SK-N-SH treated with all-trans-retinoic acid at 6 μM for 48 hours (cell line): ENCODE measurements around the gene ATG2B.

Experiments used
- ATAC-seq: fragments of 200-7000 bp; cut with Tn5 transposase; 3 replicates; pipeline ENCODE4 v1.9.1; 2020; ENCODE audit warnings: mild to moderate bottlenecking, moderate library complexity
- ARNTL ChIP-seq: fragments of 450-650 bp; formaldehyde crosslinking; IDR thresholded peaks from 2 replicates; pipeline ENCODE4 v1.5.0; 2020; ENCODE audit warnings: low read depth, mild to moderate bottlenecking, moderate library complexity, borderline replicate concordance
- BACH2 ChIP-seq: fragments of 250-450 bp; sonication (Bioruptor Pico); IDR thresholded peaks from 2 replicates; pipeline ENCODE4 v1.9.0; 2021; ENCODE audit warnings: mild to moderate bottlenecking, borderline replicate concordance
- CSDC2 ChIP-seq: fragments of 250-450 bp; sonication (Bioruptor Pico); IDR thresholded peaks from 2 replicates; pipeline ENCODE4 v1.5.0; 2020; ENCODE audit warnings: mild to moderate bottlenecking, moderate library complexity
- ESRRG ChIP-seq: fragments of 250-450 bp; sonication (Bioruptor Pico); IDR thresholded peaks from 2 replicates; pipeline ENCODE4 v1.6.1; 2021; ENCODE audit warnings: mild to moderate bottlenecking
- GLIS3 ChIP-seq: fragments of 250-450 bp; sonication (Bioruptor Pico); IDR thresholded peaks from 2 replicates; pipeline ENCODE4 v1.5.0; 2020; ENCODE audit warnings: mild to moderate bottlenecking, moderate library complexity
- ISL1 ChIP-seq: fragments of 250-450 bp; sonication (Bioruptor Pico); IDR thresholded peaks from 2 replicates; pipeline ENCODE4 v2.1.2; 2022; ENCODE audit warnings: mild to moderate bottlenecking, moderate library complexity
- OSR1 ChIP-seq: fragments of 250-450 bp; sonication (Bioruptor Pico); IDR thresholded peaks from 2 replicates; pipeline ENCODE4 v1.8.0; 2022; ENCODE audit warnings: moderate library complexity, mild to moderate bottlenecking, inconsistent platforms
- PPARA ChIP-seq: fragments of 250-450 bp; sonication (Bioruptor Pico); IDR thresholded peaks from 2 replicates; pipeline ENCODE4 v1.5.0; 2020; ENCODE audit warnings: mild to moderate bottlenecking, borderline replicate concordance
- RARB ChIP-seq: fragments of 250-450 bp; sonication (Bioruptor Pico); IDR thresholded peaks from 2 replicates; pipeline ENCODE4 v1.8.0; 2021; ENCODE audit warnings: mild to moderate bottlenecking, moderate library complexity
- SNAI2 ChIP-seq: fragments of 250-450 bp; sonication (Bioruptor Pico); IDR thresholded peaks from 2 replicates; pipeline ENCODE4 v1.5.0; 2020; ENCODE audit warnings: mild to moderate bottlenecking, moderate library complexity
- TCF4 ChIP-seq: fragments of 250-450 bp; sonication (Bioruptor Pico); IDR thresholded peaks from 2 replicates; pipeline ENCODE4 v1.8.0; 2021; ENCODE audit warnings: mild to moderate bottlenecking, moderate library complexity, borderline replicate concordance
- TOX ChIP-seq: fragments of 250-450 bp; sonication (Bioruptor Pico); IDR thresholded peaks from 2 replicates; pipeline ENCODE4 v1.8.0; 2021; ENCODE audit warnings: mild to moderate bottlenecking, moderate library complexity, borderline replicate concordance
- ZC3H10 ChIP-seq: fragments of 250-450 bp; sonication (Bioruptor Pico); IDR thresholded peaks from 2 replicates; pipeline ENCODE4 v1.5.1; 2021; ENCODE audit warnings: mild to moderate bottlenecking, moderate library complexity
- ZFP3 ChIP-seq: fragments of 250-450 bp; sonication (Bioruptor Pico); IDR thresholded peaks from 2 replicates; pipeline ENCODE4 v1.5.0; 2020; ENCODE audit warnings: mild to moderate bottlenecking, moderate library complexity
- ZNF565 ChIP-seq: fragments of 450-650 bp; formaldehyde crosslinking; conservative IDR thresholded peaks from 2 replicates; pipeline ENCODE4 v1.5.0; 2020; ENCODE audit warnings: low read depth, mild to moderate bottlenecking, moderate library complexity
- ZNF70 ChIP-seq: fragments of 450-650 bp; formaldehyde crosslinking; IDR thresholded peaks from 2 replicates; pipeline ENCODE4 v1.5.0; 2020; ENCODE audit warnings: mild to moderate bottlenecking, moderate library complexity
- ZNF8 ChIP-seq: fragments of 450-650 bp; formaldehyde crosslinking; IDR thresholded peaks from 2 replicates; pipeline ENCODE4 v1.5.0; 2020; ENCODE audit warnings: mild to moderate bottlenecking, moderate library complexity
- TF ChIP-seq, protein P1 (sequence below): fragments of 250-450 bp; sonication (Bioruptor Pico); IDR thresholded peaks from 2 replicates; pipeline ENCODE4 v1.5.0; 2020; ENCODE audit warnings: mild to moderate bottlenecking, moderate library complexity
- TF ChIP-seq, protein P2 (sequence below): fragments of 250-450 bp; sonication (Bioruptor Pico); IDR thresholded peaks from 2 replicates; pipeline ENCODE4 v1.5.1; 2020; ENCODE audit warnings: low read depth, mild to moderate bottlenecking, moderate library complexity
- TF ChIP-seq, protein P3 (sequence below): fragments of 250-450 bp; sonication (Bioruptor Pico); IDR thresholded peaks from 2 replicates; pipeline ENCODE4 v1.8.0; 2020; ENCODE audit warnings: mild to moderate bottlenecking, moderate library complexity, borderline replicate concordance
- TF ChIP-seq, protein P4 (sequence below): fragments of 250-450 bp; sonication (Bioruptor Pico); IDR thresholded peaks from 2 replicates; pipeline ENCODE4 v1.5.1; 2021; ENCODE audit warnings: mild to moderate bottlenecking, moderate library complexity
- TF ChIP-seq, protein P5 (sequence below): fragments of 250-450 bp; sonication (Bioruptor Pico); IDR thresholded peaks from 2 replicates; pipeline ENCODE4 v1.8.0; 2021; ENCODE audit warnings: low read depth, mild to moderate bottlenecking, moderate library complexity, borderline replicate concordance

ATG2B gene

DNA sequence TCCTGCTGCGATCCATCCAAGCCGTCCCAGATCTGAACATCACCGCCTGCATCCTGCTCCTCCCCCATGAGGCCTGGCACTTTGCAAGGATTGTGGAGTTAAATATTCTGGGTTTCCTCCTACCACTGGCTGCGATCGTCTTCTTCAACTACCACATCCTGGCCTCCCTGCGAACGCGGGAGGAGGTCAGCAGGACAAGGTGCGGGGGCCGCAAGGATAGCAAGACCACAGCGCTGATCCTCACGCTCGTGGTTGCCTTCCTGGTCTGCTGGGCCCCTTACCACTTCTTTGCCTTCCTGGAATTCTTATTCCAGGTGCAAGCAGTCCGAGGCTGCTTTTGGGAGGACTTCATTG, 99.0 kb downstream of the ATG2B start:
- no peak for ATAC-seq
- TF ChIP-seq GLIS3 (CRISPR knock-in tag), result no peak
- TF ChIP-seq, protein P1, sequence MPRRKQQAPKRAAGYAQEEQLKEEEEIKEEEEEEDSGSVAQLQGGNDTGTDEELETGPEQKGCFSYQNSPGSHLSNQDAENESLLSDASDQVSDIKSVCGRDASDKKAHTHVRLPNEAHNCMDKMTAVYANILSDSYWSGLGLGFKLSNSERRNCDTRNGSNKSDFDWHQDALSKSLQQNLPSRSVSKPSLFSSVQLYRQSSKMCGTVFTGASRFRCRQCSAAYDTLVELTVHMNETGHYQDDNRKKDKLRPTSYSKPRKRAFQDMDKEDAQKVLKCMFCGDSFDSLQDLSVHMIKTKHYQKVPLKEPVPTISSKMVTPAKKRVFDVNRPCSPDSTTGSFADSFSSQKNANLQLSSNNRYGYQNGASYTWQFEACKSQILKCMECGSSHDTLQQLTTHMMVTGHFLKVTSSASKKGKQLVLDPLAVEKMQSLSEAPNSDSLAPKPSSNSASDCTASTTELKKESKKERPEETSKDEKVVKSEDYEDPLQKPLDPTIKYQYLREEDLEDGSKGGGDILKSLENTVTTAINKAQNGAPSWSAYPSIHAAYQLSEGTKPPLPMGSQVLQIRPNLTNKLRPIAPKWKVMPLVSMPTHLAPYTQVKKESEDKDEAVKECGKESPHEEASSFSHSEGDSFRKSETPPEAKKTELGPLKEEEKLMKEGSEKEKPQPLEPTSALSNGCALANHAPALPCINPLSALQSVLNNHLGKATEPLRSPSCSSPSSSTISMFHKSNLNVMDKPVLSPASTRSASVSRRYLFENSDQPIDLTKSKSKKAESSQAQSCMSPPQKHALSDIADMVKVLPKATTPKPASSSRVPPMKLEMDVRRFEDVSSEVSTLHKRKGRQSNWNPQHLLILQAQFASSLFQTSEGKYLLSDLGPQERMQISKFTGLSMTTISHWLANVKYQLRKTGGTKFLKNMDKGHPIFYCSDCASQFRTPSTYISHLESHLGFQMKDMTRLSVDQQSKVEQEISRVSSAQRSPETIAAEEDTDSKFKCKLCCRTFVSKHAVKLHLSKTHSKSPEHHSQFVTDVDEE (CRISPR knock-in tag), result no peak
- no peak for TF ChIP-seq SNAI2
- TF ChIP-seq ZFP3 (CRISPR knock-in tag), result no peak
- TF ChIP-seq TOX (CRISPR knock-in tag), result no peak
- TF ChIP-seq, protein P2, sequence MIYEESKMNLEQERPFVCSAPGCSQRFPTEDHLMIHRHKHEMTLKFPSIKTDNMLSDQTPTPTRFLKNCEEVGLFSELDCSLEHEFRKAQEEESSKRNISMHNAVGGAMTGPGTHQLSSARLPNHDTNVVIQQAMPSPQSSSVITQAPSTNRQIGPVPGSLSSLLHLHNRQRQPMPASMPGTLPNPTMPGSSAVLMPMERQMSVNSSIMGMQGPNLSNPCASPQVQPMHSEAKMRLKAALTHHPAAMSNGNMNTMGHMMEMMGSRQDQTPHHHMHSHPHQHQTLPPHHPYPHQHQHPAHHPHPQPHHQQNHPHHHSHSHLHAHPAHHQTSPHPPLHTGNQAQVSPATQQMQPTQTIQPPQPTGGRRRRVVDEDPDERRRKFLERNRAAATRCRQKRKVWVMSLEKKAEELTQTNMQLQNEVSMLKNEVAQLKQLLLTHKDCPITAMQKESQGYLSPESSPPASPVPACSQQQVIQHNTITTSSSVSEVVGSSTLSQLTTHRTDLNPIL (CRISPR knock-in tag), result no peak
- no peak for TF ChIP-seq PPARA
- no peak for TF ChIP-seq ZC3H10 (CRISPR knock-in tag)
- TF ChIP-seq ZNF8 (CRISPR knock-in tag), result no peak
- no peak for TF ChIP-seq ESRRG (CRISPR knock-in tag)
- TF ChIP-seq OSR1, result no peak
- TF ChIP-seq TCF4 (CRISPR knock-in tag), result no peak
- TF ChIP-seq, protein P3, sequence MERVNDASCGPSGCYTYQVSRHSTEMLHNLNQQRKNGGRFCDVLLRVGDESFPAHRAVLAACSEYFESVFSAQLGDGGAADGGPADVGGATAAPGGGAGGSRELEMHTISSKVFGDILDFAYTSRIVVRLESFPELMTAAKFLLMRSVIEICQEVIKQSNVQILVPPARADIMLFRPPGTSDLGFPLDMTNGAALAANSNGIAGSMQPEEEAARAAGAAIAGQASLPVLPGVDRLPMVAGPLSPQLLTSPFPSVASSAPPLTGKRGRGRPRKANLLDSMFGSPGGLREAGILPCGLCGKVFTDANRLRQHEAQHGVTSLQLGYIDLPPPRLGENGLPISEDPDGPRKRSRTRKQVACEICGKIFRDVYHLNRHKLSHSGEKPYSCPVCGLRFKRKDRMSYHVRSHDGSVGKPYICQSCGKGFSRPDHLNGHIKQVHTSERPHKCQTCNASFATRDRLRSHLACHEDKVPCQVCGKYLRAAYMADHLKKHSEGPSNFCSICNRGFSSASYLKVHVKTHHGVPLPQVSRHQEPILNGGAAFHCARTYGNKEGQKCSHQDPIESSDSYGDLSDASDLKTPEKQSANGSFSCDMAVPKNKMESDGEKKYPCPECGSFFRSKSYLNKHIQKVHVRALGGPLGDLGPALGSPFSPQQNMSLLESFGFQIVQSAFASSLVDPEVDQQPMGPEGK (CRISPR knock-in tag), result no peak
- no peak for TF ChIP-seq ZNF565
- TF ChIP-seq BACH2 (CRISPR knock-in tag), result no peak
- no peak for TF ChIP-seq RARB (CRISPR knock-in tag)
- TF ChIP-seq, protein P4, sequence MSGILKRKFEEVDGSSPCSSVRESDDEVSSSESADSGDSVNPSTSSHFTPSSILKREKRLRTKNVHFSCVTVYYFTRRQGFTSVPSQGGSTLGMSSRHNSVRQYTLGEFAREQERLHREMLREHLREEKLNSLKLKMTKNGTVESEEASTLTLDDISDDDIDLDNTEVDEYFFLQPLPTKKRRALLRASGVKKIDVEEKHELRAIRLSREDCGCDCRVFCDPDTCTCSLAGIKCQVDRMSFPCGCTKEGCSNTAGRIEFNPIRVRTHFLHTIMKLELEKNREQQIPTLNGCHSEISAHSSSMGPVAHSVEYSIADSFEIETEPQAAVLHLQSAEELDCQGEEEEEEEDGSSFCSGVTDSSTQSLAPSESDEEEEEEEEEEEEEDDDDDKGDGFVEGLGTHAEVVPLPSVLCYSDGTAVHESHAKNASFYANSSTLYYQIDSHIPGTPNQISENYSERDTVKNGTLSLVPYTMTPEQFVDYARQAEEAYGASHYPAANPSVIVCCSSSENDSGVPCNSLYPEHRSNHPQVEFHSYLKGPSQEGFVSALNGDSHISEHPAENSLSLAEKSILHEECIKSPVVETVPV (CRISPR knock-in tag), result no peak

DNA sequence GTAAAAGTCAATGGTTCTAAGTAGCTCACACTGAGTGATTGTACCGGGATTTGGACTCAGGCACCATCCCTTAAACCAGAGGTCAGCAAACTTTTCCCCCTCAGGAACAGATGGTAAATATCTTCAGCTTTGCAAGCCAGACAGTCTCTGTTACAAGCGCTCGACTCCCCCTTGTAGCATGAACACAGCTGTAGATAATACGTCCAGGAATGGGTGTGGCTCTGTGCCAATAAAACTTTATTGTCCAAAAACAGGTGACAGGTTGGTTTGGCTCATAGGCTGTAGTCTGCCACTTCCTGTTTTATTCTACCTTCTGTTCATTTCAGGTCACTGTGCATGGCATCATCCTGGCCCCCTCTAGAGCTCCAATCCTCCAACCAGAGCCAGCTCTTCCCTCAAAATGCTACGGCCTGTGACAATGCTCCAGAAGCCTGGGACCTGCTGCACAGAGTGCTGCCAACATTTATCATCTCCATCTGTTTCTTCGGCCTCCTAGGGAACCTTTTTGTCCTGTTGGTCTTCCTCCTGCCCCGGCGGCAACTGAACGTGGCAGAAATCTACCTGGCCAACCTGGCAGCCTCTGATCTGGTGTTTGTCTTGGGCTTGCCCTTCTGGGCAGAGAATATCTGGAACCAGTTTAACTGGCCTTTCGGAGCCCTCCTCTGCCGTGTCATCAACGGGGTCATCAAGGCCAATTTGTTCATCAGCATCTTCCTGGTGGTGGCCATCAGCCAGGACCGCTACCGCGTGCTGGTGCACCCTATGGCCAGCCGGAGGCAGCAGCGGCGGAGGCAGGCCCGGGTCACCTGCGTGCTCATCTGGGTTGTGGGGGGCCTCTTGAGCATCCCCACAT, 99.6 kb downstream of the ATG2B start:
- ATAC-seq, result no peak
- no peak for TF ChIP-seq ISL1 (CRISPR knock-in tag)
- TF ChIP-seq ZNF8 (CRISPR knock-in tag), result no peak
- TF ChIP-seq ZNF565, result no peak
- no peak for TF ChIP-seq PPARA
- TF ChIP-seq, protein P5, sequence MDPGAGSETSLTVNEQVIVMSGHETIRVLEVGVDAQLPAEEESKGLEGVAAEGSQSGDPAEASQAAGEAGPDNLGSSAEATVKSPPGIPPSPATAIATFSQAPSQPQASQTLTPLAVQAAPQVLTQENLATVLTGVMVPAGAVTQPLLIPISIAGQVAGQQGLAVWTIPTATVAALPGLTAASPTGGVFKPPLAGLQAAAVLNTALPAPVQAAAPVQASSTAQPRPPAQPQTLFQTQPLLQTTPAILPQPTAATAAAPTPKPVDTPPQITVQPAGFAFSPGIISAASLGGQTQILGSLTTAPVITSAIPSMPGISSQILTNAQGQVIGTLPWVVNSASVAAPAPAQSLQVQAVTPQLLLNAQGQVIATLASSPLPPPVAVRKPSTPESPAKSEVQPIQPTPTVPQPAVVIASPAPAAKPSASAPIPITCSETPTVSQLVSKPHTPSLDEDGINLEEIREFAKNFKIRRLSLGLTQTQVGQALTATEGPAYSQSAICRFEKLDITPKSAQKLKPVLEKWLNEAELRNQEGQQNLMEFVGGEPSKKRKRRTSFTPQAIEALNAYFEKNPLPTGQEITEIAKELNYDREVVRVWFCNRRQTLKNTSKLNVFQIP, result no peak
- TF ChIP-seq GLIS3 (CRISPR knock-in tag), result no peak
- no peak for TF ChIP-seq ZNF70
- no peak for TF ChIP-seq SNAI2
- TF ChIP-seq ARNTL (CRISPR knock-in tag), result no peak
- TF ChIP-seq RARB (CRISPR knock-in tag), result no peak
- no peak for TF ChIP-seq CSDC2 (CRISPR knock-in tag)
- TF ChIP-seq, protein P3 (CRISPR knock-in tag), result no peak
- TF ChIP-seq, protein P1 (CRISPR knock-in tag), result no peak
- no peak for TF ChIP-seq ESRRG (CRISPR knock-in tag)
- no peak for TF ChIP-seq TCF4 (CRISPR knock-in tag)
- TF ChIP-seq, protein P2 (CRISPR knock-in tag), result no peak
